Measurements from ENCODE around the gene CHADL.

The CHADL gene

GRCh38 chr22:41231369-41231768 is 9.4 kb downstream of the CHADL start:
- DNase-seq (ENCODE audit: low read depth in 3 of 3, low spot score in 1 of 3), result no peak

- no peak for DNase-seq (ENCODE audit: low read depth in 3 of 3, low spot score in 1 of 3)
These were observed 10.3 kb downstream of the CHADL start for GRCh38 chr22:41230401-41230785.

- DNase-seq (ENCODE audit: low read depth in 3 of 3, low spot score in 1 of 3), result no peak
These were observed 10.9 kb downstream of the CHADL start for GRCh38 chr22:41229730-41230400.

- no peak for DNase-seq (ENCODE audit: low read depth in 3 of 3, low spot score in 1 of 3)
These were observed 11.5 kb downstream of the CHADL start for GRCh38 chr22:41229215-41229614.

GRCh38 chr22:41226723-41227655 is 13.7 kb downstream of the CHADL start:
- DNase-seq (ENCODE audit: low read depth in 3 of 3, low spot score in 1 of 3), result no peak

- DNase-seq (ENCODE audit: low read depth in 3 of 3, low spot score in 1 of 3), result no peak
These were observed 17.2 kb downstream of the CHADL start for GRCh38 chr22:41223535-41223934.

- no peak for DNase-seq (ENCODE audit: low read depth in 3 of 3, low spot score in 1 of 3)
These were observed 17.8 kb downstream of the CHADL start for GRCh38 chr22:41222846-41223507.

- DNase-seq (ENCODE audit: low read depth in 3 of 3, low spot score in 1 of 3), result no peak
These were observed 23.1 kb downstream of the CHADL start for GRCh38 chr22:41217553-41218157.

- no peak for DNase-seq (ENCODE audit: low read depth in 3 of 3, low spot score in 1 of 3)
These were observed 23.7 kb downstream of the CHADL start for GRCh38 chr22:41216984-41217383.

GRCh38 chr22:41215926-41216325 is 24.8 kb downstream of the CHADL start:
- DNase-seq (ENCODE audit: low read depth in 3 of 3, low spot score in 1 of 3), result no peak

GRCh38 chr22:41215409-41215808 is 25.3 kb downstream of the CHADL start:
- DNase-seq (ENCODE audit: low read depth in 3 of 3, low spot score in 1 of 3), result no peak

- DNase-seq (ENCODE audit: low read depth in 3 of 3, low spot score in 1 of 3), result no peak
These were observed 34.0 kb downstream of the CHADL start for GRCh38 chr22:41206719-41207118.

GRCh38 chr22:41204992-41205900 is 35.5 kb downstream of the CHADL start, which contains the start of gene L3MBTL2:
Gene L3MBTL2, plus strand, starts transcription at chr22:41205312. Its CDS starts 51 bp downstream, at chr22:41205363.
- DNase-seq (ENCODE audit: low read depth in 3 of 3, low spot score in 1 of 3), result peak; percentile 92 to 96 (median 93)

- no peak for DNase-seq (ENCODE audit: low read depth in 3 of 3, low spot score in 1 of 3)
These were observed 36.7 kb downstream of the CHADL start for GRCh38 chr22:41204066-41204465.

- DNase-seq (ENCODE audit: low read depth in 3 of 3, low spot score in 1 of 3), result no peak
These were observed 37.6 kb downstream of the CHADL start for GRCh38 chr22:41203118-41203517.

- no peak for DNase-seq (ENCODE audit: low read depth in 3 of 3, low spot score in 1 of 3)
These were observed 39.6 kb downstream of the CHADL start for GRCh38 chr22:41201141-41201540.

- DNase-seq (ENCODE audit: low read depth in 3 of 3, low spot score in 1 of 3), result peak in 1 of 3 donors; percentile 21
These were observed 42.6 kb downstream of the CHADL start for GRCh38 chr22:41198027-41198580.

GRCh38 chr22:41197038-41197972 is 43.4 kb downstream of the CHADL start:
- peak; percentile 40 to 78 (median 54) for DNase-seq (ENCODE audit: low read depth in 3 of 3, low spot score in 1 of 3)

GRCh38 chr22:41193829-41194228 is 46.9 kb downstream of the CHADL start:
- DNase-seq (ENCODE audit: low read depth in 3 of 3, low spot score in 1 of 3), result no peak

All from stimulated activated CD4-positive, alpha-beta T cell treated with anti-CD3 and anti-CD28 coated beads, TNF-alpha, amount 100 ng/mL, for 1 hour (primary cell).